Mesenchymal stem cell (in vitro differentiated cells and primary cell): ENCODE measurements around the gene CRLF1.
A peak's percentile ranks its signal among the peaks of the same experiment; 100 is the strongest.

ENCODE experiments used
- DNase-seq: peaks from one replicate; pipeline ENCODE4 v3.0.0-alpha.2; 2013
- H2AFZ ChIP-seq: one replicate; pipeline ENCODE4 v1.6.1; 2013; ENCODE audit warnings: low read depth, mild to moderate bottlenecking, control low read depth, inconsistent platforms, low read length, moderate library complexity
- H2AK5ac ChIP-seq: 2 replicates; pipeline ENCODE4 v1.6.1; 2013; ENCODE audit warnings: low read length, moderate library complexity, mild to moderate bottlenecking, inconsistent platforms; ENCODE audit not compliant: severe bottlenecking
- H2BK120ac ChIP-seq: one replicate; pipeline ENCODE4 v1.6.1; 2013; ENCODE audit warnings: low read depth, mild to moderate bottlenecking, inconsistent platforms, low read length, moderate library complexity
- H2BK12ac ChIP-seq, 2 experiments: one replicate each; pipeline ENCODE4 v1.6.1; 2013; ENCODE audit warnings: inconsistent platforms in 2 of 2, low read length in 2 of 2, mild to moderate bottlenecking in 2 of 2, moderate library complexity in 2 of 2, control low read depth in 1 of 2
- H2BK15ac ChIP-seq: one replicate; pipeline ENCODE4 v1.6.1; 2013; ENCODE audit warnings: mild to moderate bottlenecking, low read depth, inconsistent platforms; ENCODE audit not compliant: poor library complexity, severe bottlenecking
- H2BK5ac ChIP-seq: 2 replicates; pipeline ENCODE4 v1.6.1; 2013; ENCODE audit warnings: low read depth, mild to moderate bottlenecking, low read length, control low read depth, inconsistent platforms; ENCODE audit not compliant: poor library complexity, severe bottlenecking
- H3K14ac ChIP-seq, 2 experiments: one replicate each; pipeline ENCODE4 v1.6.1; 2013; ENCODE audit warnings: inconsistent platforms in 2 of 2, low read length in 2 of 2, control low read depth in 1 of 2, mild to moderate bottlenecking in 1 of 2, moderate library complexity in 1 of 2
- H3K18ac ChIP-seq, 2 experiments: one replicate each; pipeline ENCODE4 v1.6.1; 2013; ENCODE audit warnings: inconsistent platforms in 2 of 2, low read length in 2 of 2, control low read depth in 1 of 2, low read depth in 1 of 2, mild to moderate bottlenecking in 1 of 2
- H3K23ac ChIP-seq, 2 experiments: one replicate each; pipeline ENCODE4 v1.6.1; 2013; ENCODE audit warnings: inconsistent platforms in 2 of 2, low read length in 2 of 2, mild to moderate bottlenecking in 2 of 2, moderate library complexity in 2 of 2, control low read depth in 1 of 2
- H3K27ac ChIP-seq: 2 replicates; pipeline ENCODE4 v1.5.1; 2013; ENCODE audit warnings: mild to moderate bottlenecking, moderate library complexity, low read length, control low read depth, inconsistent platforms; ENCODE audit not compliant: poor library complexity, severe bottlenecking
- H3K27me3 ChIP-seq, 2 experiments: 2 replicates each; pipeline versions ENCODE4 v1.6.1 to v1.7.0; 2013; ENCODE audit warnings: low read length in 2 of 2, mild to moderate bottlenecking in 2 of 2, moderate library complexity in 2 of 2, control low read depth in 1 of 2, inconsistent platforms in 1 of 2; ENCODE audit not compliant: control insufficient read depth in 1 of 2, insufficient read depth in 1 of 2
- H3K36me3 ChIP-seq, 2 experiments: 2 replicates each; pipeline versions ENCODE4 v1.6.1 to v1.7.0; 2013; ENCODE audit warnings: low read length in 2 of 2, control low read depth in 1 of 2, inconsistent platforms in 1 of 2, low read depth in 1 of 2, mild to moderate bottlenecking in 1 of 2; ENCODE audit not compliant: insufficient read depth in 2 of 2, control insufficient read depth in 1 of 2
- H3K4ac ChIP-seq, 2 experiments: one replicate each; pipeline ENCODE4 v1.6.1; 2013; ENCODE audit warnings: inconsistent platforms in 2 of 2, low read length in 2 of 2, mild to moderate bottlenecking in 2 of 2, moderate library complexity in 2 of 2, control low read depth in 1 of 2, low read depth in 1 of 2
- H3K4me1 ChIP-seq: 2 replicates; pipeline ENCODE4 v1.6.1; 2013; ENCODE audit warnings: low read depth, low read length, control low read depth; ENCODE audit not compliant: control insufficient read depth, insufficient read depth
- H3K4me2 ChIP-seq: 2 replicates; pipeline ENCODE4 v1.6.1; 2013; ENCODE audit warnings: low read length, mild to moderate bottlenecking, inconsistent platforms; ENCODE audit not compliant: poor library complexity, severe bottlenecking
- H3K4me3 ChIP-seq, 2 experiments: 2 replicates each; pipeline versions ENCODE4 v1.5.1 to v1.7.0; 2013; ENCODE audit warnings: low read length in 2 of 2, mild to moderate bottlenecking in 2 of 2, control low read depth in 1 of 2, low read depth in 1 of 2; ENCODE audit not compliant: insufficient read depth in 1 of 2
- H3K79me1 ChIP-seq: replicated peaks from 2 replicates; pipeline ENCODE4 v1.6.1; 2013; ENCODE audit warnings: mild to moderate bottlenecking, control low read depth, low read length, inconsistent platforms; ENCODE audit not compliant: poor library complexity, severe bottlenecking
- H3K9ac ChIP-seq: 2 replicates; pipeline ENCODE4 v1.7.0; 2013; ENCODE audit warnings: mild to moderate bottlenecking, low read length, moderate library complexity
- H3K9me3 ChIP-seq: 2 replicates; pipeline ENCODE4 v1.7.0; 2013; ENCODE audit warnings: mild to moderate bottlenecking, low read length; ENCODE audit not compliant: control insufficient read depth
- H4K8ac ChIP-seq: one replicate; pipeline ENCODE4 v1.6.1; 2013; ENCODE audit warnings: inconsistent platforms, mild to moderate bottlenecking, low read length, moderate library complexity
- H4K91ac ChIP-seq: one replicate; pipeline ENCODE4 v1.6.1; 2013; ENCODE audit warnings: mild to moderate bottlenecking, low read length, inconsistent platforms
- WGBS: methylation state at CpG from one replicate; pipeline ENCODE4 v1.1.7; 2013; ENCODE audit warnings: mixed read lengths; 5-methylcytosine and 5-hydroxymethylcytosine counted together

CRLF1 gene

GRCh38 chr19:18636969-18637629 is 30.5 kb upstream of the CRLF1 start, which contains the start of gene KLHL26:
KLHL26 (plus strand) TSS chr19:18637028; CDS start chr19:18637055, 27 bp downstream.
- peak within 1 kb of the TSS; percentile 62 for H2BK15ac ChIP-seq
- H3K14ac ChIP-seq: peak within 1 kb of the TSS in 1 of 2 experiments; percentile 23
- H4K91ac ChIP-seq: peak within 1 kb of the TSS; percentile 62
- no peaks in the 10 kb centered on the region for H3K9me3 ChIP-seq
- H3K27ac ChIP-seq: no peak within 1 kb of the TSS
- peak within 1 kb of the TSS; percentile 74 to 83 for H3K18ac ChIP-seq
- H3K23ac ChIP-seq: peak within 1 kb of the TSS in 1 of 2 experiments; percentile 86
- H3K4me2 ChIP-seq: peak within 1 kb of the TSS; percentile 92
- no peak within 1 kb of the TSS for H2AK5ac ChIP-seq
- peak within 1 kb of the TSS; percentile 20 for H2AFZ ChIP-seq
- H2BK12ac ChIP-seq: peak within 1 kb of the TSS; percentile 59 to 70
- H4K8ac ChIP-seq: peak within 1 kb of the TSS; percentile 94
- H2BK5ac ChIP-seq: no peak within 1 kb of the TSS
- peak within 1 kb of the TSS; percentile 73 to 91 for H3K4me3 ChIP-seq
- peak within 1 kb of the TSS; percentile 90 for H3K9ac ChIP-seq
- DNase-seq: no peak
- H2BK120ac ChIP-seq: peak within 1 kb of the TSS; percentile 39
- no peaks in the 10 kb centered on the region for H3K36me3 ChIP-seq
- H3K79me1 ChIP-seq: peaks cover 12% of the 10 kb centered on the region
- peaks cover 0 to 5% of the 10 kb centered on the region in 2 experiments for H3K27me3 ChIP-seq
- WGBS: 7% methylated on average over 47 of the region's 47 CpGs
- peaks cover 17% of the 10 kb centered on the region for H3K4me1 ChIP-seq
- peak within 1 kb of the TSS; percentile 73 to 86 for H3K4ac ChIP-seq

- Histone ChIP-seq H3K79me1 (peaks cover 12% of the 10 kb centered on the region), H3K18ac (peak overlapping the region; percentile 70 to 74), H3K36me3 (no peaks in the 10 kb centered on the region), H3K4me1 (peaks cover 17% of the 10 kb centered on the region), H3K9me3 (no peaks in the 10 kb centered on the region), H3K27ac (no peak overlapping the region), H3K9ac (peak overlapping the region; percentile 41), H2BK15ac (peak overlapping the region; percentile 46), H2AFZ (no peak overlapping the region), H4K91ac (peak overlapping the region; percentile 62), H2AK5ac (no peak overlapping the region), H3K23ac (no peak overlapping the region), H3K4me3 (peak overlapping the region; percentile 73 to 77), H2BK5ac (no peak overlapping the region), H3K14ac (no peak overlapping the region), H2BK12ac (peak overlapping the region; percentile 59 to 70), H4K8ac (peak overlapping the region; percentile 45), H3K4me2 (peak overlapping the region; percentile 46), H2BK120ac (peak overlapping the region; percentile 27), H3K4ac (no peak overlapping the region), H3K27me3 (peaks cover 0 to 5% of the 10 kb centered on the region in 2 experiments)
- WGBS: 1% methylated on average over 43 of the region's 44 CpGs
- DNase-seq: peak; percentile 98
Observed at GRCh38 chr19:18636183-18636968, 29.8 kb upstream of the CRLF1 start.

- H3K4me2 ChIP-seq: no peak overlapping the region
- H2AK5ac ChIP-seq: no peak overlapping the region
- no peak overlapping the region for H2BK120ac ChIP-seq
- no peak overlapping the region for H2BK5ac ChIP-seq
- H2BK12ac ChIP-seq: no peak overlapping the region
- no peak overlapping the region for H4K8ac ChIP-seq
- no peak overlapping the region for H2BK15ac ChIP-seq
- no peak for DNase-seq
- H3K14ac ChIP-seq: no peak overlapping the region
- peaks cover 17% of the 10 kb centered on the region for H3K4me1 ChIP-seq
- H3K79me1 ChIP-seq: peaks cover 10% of the 10 kb centered on the region
- no peaks in the 10 kb centered on the region for H3K36me3 ChIP-seq
- no peak overlapping the region for H3K9ac ChIP-seq
- H3K23ac ChIP-seq: no peak overlapping the region
- H2AFZ ChIP-seq: no peak overlapping the region
- no peak overlapping the region for H3K4me3 ChIP-seq
- 6% methylated on average over 4 of the region's 6 CpGs for WGBS
- H3K9me3 ChIP-seq: no peaks in the 10 kb centered on the region
- H4K91ac ChIP-seq: no peak overlapping the region
- H3K27ac ChIP-seq: no peak overlapping the region
- peaks cover 0 to 5% of the 10 kb centered on the region in 2 experiments for H3K27me3 ChIP-seq
- H3K4ac ChIP-seq: no peak overlapping the region
- no peak overlapping the region for H3K18ac ChIP-seq
Observed at GRCh38 chr19:18635831-18636182, 29.2 kb upstream of the CRLF1 start.

- H2BK12ac ChIP-seq: no peak overlapping the region
- H4K8ac ChIP-seq: no peak overlapping the region
- H3K4ac ChIP-seq: no peak overlapping the region
- no peak overlapping the region for H3K4me3 ChIP-seq
- DNase-seq: no peak
- peaks cover 4 to 6% of the 10 kb centered on the region in 2 experiments for H3K27me3 ChIP-seq
- no peak overlapping the region for H3K18ac ChIP-seq
- no peak overlapping the region for H2AK5ac ChIP-seq
- no peaks in the 10 kb centered on the region for H3K36me3 ChIP-seq
- peak overlapping the region in 1 of 2 experiments; percentile 18 for H3K14ac ChIP-seq
- WGBS: 88% methylated on average over 11 of the region's 12 CpGs
- peaks cover 17% of the 10 kb centered on the region for H3K4me1 ChIP-seq
- peaks cover 10% of the 10 kb centered on the region for H3K79me1 ChIP-seq
- no peak overlapping the region for H2BK120ac ChIP-seq
- H3K4me2 ChIP-seq: no peak overlapping the region
- no peak overlapping the region for H3K23ac ChIP-seq
- no peak overlapping the region for H3K27ac ChIP-seq
- no peak overlapping the region for H3K9ac ChIP-seq
- no peak overlapping the region for H2BK15ac ChIP-seq
- no peak overlapping the region for H2AFZ ChIP-seq
- H3K9me3 ChIP-seq: no peaks in the 10 kb centered on the region
- no peak overlapping the region for H2BK5ac ChIP-seq
- no peak overlapping the region for H4K91ac ChIP-seq
Observed at GRCh38 chr19:18634612-18635297, 28.2 kb upstream of the CRLF1 start.
